ENCODE measurements around the gene MLH3. TPM values are rescaled to one million over a fixed set of nuclear protein-coding genes. Genes with fewer than 3 reads are reported as not detected.
A peak's percentile ranks its signal among the peaks of the same experiment; 100 is the strongest.

The MLH3 gene
- total and polyA plus RNA-seq, 2 of the 13 experiments (the other 11 are each of a cell fraction or from before 2014, with no cell fraction given), result 14.4 to 24.8 TPM

DNA sequence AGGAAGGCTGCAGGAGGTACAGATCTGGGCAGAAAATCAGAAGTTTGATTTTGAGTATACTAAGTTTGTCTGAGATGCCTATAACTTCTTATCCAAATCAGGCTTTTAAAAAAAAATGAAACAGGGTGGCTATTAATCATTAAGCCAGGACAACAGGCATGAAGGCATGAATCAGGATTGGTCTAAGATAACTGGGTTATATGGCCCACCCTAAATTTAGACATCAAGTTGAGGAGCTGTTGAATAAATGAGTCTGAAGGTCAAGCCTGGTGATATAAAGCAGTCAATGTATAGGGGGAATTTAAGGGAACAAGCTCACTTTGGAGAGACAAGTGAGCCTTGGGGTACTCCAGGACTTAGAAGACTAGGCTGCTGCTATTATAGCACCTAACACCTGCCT is 46.9 kb upstream of the MLH3 start:
- TF ChIP-seq, protein P1, sequence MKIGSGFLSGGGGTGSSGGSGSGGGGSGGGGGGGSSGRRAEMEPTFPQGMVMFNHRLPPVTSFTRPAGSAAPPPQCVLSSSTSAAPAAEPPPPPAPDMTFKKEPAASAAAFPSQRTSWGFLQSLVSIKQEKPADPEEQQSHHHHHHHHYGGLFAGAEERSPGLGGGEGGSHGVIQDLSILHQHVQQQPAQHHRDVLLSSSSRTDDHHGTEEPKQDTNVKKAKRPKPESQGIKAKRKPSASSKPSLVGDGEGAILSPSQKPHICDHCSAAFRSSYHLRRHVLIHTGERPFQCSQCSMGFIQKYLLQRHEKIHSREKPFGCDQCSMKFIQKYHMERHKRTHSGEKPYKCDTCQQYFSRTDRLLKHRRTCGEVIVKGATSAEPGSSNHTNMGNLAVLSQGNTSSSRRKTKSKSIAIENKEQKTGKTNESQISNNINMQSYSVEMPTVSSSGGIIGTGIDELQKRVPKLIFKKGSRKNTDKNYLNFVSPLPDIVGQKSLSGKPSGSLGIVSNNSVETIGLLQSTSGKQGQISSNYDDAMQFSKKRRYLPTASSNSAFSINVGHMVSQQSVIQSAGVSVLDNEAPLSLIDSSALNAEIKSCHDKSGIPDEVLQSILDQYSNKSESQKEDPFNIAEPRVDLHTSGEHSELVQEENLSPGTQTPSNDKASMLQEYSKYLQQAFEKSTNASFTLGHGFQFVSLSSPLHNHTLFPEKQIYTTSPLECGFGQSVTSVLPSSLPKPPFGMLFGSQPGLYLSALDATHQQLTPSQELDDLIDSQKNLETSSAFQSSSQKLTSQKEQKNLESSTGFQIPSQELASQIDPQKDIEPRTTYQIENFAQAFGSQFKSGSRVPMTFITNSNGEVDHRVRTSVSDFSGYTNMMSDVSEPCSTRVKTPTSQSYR (CRISPR knock-in tag; IDR thresholded peaks at IDR 0.05; ENCODE audit: borderline replicate concordance), result no peak
- TF ChIP-seq NFRKB (IDR thresholded peaks at IDR 0.05) (no peak), SPEN (CRISPR knock-in tag; IDR thresholded peaks at IDR 0.05; ENCODE audit: low read depth) (no peak), HNRNPL (IDR thresholded peaks at IDR 0.05; ENCODE audit: low read depth, low read length) (no peak)
- Histone ChIP-seq H3K36me3 (replicated peaks in 1 of 2; ENCODE audit: control insufficient read depth in 1 of 2, insufficient read depth in 2 of 2, low read length in 2 of 2) (peaks cover 10 to 52% of the 10 kb centered on the region in 2 experiments), H3K9me3 (ENCODE audit: low read length) (no peaks in the 10 kb centered on the region), H4K20me1 (ENCODE audit: insufficient read depth, low read length) (no peaks in the 10 kb centered on the region), H3K4me2 (ENCODE audit: low read depth, low read length) (no peak overlapping the region), H3K27me3 (ENCODE audit: control insufficient read depth in 1 of 2, insufficient read depth in 2 of 2, low read length in 2 of 2) (no peaks in the 10 kb centered on the region), H3K79me2 (ENCODE audit: insufficient read depth, low read length) (no peaks in the 10 kb centered on the region), H2AFZ (ENCODE audit: low read length) (no peak overlapping the region), H3K9ac (ENCODE audit: insufficient read depth, low read depth, low read length) (no peak overlapping the region), H3K4me1 (ENCODE audit: insufficient read depth, low read length) (no peaks in the 10 kb centered on the region), H3K4me3 (replicated peaks in 1 of 3; ENCODE audit: insufficient read depth in 1 of 3, low read depth in 2 of 3, low read length in 3 of 3) (no peak overlapping the region), H3K27ac (ENCODE audit: extremely low read length, insufficient read depth, low read length) (no peak overlapping the region)
- intact Hi-C loops (cut with micrococcal nuclease; ENCODE audit: unreplicated experiment) (no loop called here), in situ Hi-C loops (cut with HindIII; ENCODE audit: extremely low pct_ligation_motif_present, low pct_unique_long_range_greater_than_20kb) (no loop called here)
- DNase-seq (ENCODE audit: low spot score), result no peak
- CTCF ChIA-PET (ENCODE audit: low intra/inter-chr PET ratio, low total read pairs), result no interaction called here
- no peak for FAIRE-seq
- ATAC-seq, result no peak
- no TSS peak for BruUV-seq (replicated peaks)
- POLR2A ChIA-PET, result no interaction called here

DNA sequence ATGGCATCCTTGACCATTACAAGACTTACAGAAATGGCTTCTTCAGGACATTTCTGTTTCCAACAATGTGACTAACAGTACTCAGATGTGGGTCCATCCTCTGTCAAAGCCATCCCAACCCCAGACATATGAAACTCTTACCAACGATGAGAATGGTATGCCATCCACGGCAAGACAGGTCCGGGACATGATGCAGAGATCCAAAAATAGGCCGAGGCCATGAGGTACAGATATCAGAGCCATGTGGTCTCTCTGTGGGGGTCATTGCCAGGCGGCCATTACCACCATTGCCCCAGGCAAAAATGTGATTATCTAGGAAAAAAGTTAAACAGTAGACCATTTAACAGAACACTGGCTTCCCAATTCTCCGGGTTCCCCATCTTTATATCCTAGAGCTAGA is 45.7 kb upstream of the MLH3 start:
- Histone ChIP-seq H3K9me3 (ENCODE audit: low read length) (no peaks in the 10 kb centered on the region), H3K4me3 (replicated peaks in 1 of 3; ENCODE audit: insufficient read depth in 1 of 3, low read depth in 2 of 3, low read length in 3 of 3) (no peak overlapping the region), H4K20me1 (ENCODE audit: insufficient read depth, low read length) (no peaks in the 10 kb centered on the region), H3K4me2 (ENCODE audit: low read depth, low read length) (no peak overlapping the region), H3K27me3 (ENCODE audit: control insufficient read depth in 1 of 2, insufficient read depth in 2 of 2, low read length in 2 of 2) (no peaks in the 10 kb centered on the region), H3K9ac (ENCODE audit: insufficient read depth, low read depth, low read length) (no peak overlapping the region), H3K36me3 (replicated peaks in 1 of 2; ENCODE audit: control insufficient read depth in 1 of 2, insufficient read depth in 2 of 2, low read length in 2 of 2) (peaks cover 10 to 57% of the 10 kb centered on the region in 2 experiments), H3K79me2 (ENCODE audit: insufficient read depth, low read length) (no peaks in the 10 kb centered on the region), H3K27ac (ENCODE audit: extremely low read length, insufficient read depth, low read length) (no peak overlapping the region), H3K4me1 (ENCODE audit: insufficient read depth, low read length) (no peaks in the 10 kb centered on the region), H2AFZ (ENCODE audit: low read length) (no peak overlapping the region)
- intact Hi-C loops (cut with micrococcal nuclease; ENCODE audit: unreplicated experiment), result no loop called here
- in situ Hi-C loops (cut with HindIII; ENCODE audit: extremely low pct_ligation_motif_present, low pct_unique_long_range_greater_than_20kb), result no loop called here
- DNase-seq (ENCODE audit: low spot score), result no peak
- CTCF ChIA-PET (ENCODE audit: low intra/inter-chr PET ratio, low total read pairs), result no interaction called here
- TF ChIP-seq ZNF264 (CRISPR knock-in tag; IDR thresholded peaks at IDR 0.05), result no peak
- TF ChIP-seq, protein P2, sequence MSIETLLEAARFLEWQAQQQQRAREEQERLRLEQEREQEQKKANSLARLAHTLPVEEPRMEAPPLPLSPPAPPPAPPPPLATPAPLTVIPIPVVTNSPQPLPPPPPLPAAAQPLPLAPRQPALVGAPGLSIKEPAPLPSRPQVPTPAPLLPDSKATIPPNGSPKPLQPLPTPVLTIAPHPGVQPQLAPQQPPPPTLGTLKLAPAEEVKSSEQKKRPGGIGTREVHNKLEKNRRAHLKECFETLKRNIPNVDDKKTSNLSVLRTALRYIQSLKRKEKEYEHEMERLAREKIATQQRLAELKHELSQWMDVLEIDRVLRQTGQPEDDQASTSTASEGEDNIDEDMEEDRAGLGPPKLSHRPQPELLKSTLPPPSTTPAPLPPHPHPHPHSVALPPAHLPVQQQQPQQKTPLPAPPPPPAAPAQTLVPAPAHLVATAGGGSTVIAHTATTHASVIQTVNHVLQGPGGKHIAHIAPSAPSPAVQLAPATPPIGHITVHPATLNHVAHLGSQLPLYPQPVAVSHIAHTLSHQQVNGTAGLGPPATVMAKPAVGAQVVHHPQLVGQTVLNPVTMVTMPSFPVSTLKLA (IDR thresholded peaks at IDR 0.05), result peak; percentile 86
- TF ChIP-seq, protein P3, sequence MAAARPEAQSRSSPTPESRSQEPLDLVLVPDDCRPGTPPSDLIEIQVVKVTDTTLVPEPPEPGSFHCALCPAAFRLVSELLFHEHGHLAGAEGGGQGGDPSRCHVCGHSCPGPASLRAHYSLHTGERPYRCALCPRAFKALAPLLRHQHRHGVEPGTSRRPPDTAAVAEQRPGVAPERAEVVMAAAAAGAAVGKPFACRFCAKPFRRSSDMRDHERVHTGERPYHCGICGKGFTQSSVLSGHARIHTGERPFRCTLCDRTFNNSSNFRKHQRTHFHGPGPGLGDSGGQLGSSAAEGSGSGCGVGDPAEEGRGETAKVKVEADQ (CRISPR knock-in tag; IDR thresholded peaks at IDR 0.05; ENCODE audit: borderline replicate concordance), result no peak
- TF ChIP-seq, protein P4, sequence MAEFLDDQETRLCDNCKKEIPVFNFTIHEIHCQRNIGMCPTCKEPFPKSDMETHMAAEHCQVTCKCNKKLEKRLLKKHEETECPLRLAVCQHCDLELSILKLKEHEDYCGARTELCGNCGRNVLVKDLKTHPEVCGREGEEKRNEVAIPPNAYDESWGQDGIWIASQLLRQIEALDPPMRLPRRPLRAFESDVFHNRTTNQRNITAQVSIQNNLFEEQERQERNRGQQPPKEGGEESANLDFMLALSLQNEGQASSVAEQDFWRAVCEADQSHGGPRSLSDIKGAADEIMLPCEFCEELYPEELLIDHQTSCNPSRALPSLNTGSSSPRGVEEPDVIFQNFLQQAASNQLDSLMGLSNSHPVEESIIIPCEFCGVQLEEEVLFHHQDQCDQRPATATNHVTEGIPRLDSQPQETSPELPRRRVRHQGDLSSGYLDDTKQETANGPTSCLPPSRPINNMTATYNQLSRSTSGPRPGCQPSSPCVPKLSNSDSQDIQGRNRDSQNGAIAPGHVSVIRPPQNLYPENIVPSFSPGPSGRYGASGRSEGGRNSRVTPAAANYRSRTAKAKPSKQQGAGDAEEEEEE (CRISPR knock-in tag; IDR thresholded peaks at IDR 0.05; ENCODE audit: borderline replicate concordance), result no peak
- no peak for ATAC-seq
- WGBS (ENCODE audit: low lambda C conversion rate), result 99% methylated on average over 6 of the region's 6 CpGs
- POLR2A ChIA-PET, result no interaction called here
- FAIRE-seq, result no peak
- BruUV-seq (replicated peaks), result no TSS peak

Measured in HepG2 (cell line).